Calu3 (cell line): ENCODE measurements around the gene OR4E2. TPM values are rescaled to one million over a fixed set of nuclear protein-coding genes. Genes with fewer than 3 reads are reported as not detected.

ENCODE experiments used
- Bru-seq: library from RNA; stranded (reverse); fragments of 400-500 nt; gene quantifications from one replicate; lab custom pipeline; 2021; lab: Mats Ljungman, UMichigan
- BruChase-seq, 2 experiments: library from RNA; stranded (reverse); fragments of 400-500 nt; gene quantifications; one replicate each; lab custom pipeline; 2021; lab: Mats Ljungman, UMichigan
- BruUV-seq: library from RNA; stranded (reverse); fragments of 400-500 nt; replicated peaks from 2 replicates; lab custom pipeline; 2021; lab: Mats Ljungman, UMichigan
- CTCF ChIA-PET: fragments of 300-600 bp; sonication (Branson Sonifier 250); formaldehyde crosslinking; loops from one replicate; lab custom pipeline; 2022; ENCODE audit warnings: antibody characterized with exemption; lab: Charles Lee
- DNase-seq: peaks from one replicate; pipeline ENCODE4 v3.0.0; 2022
- H3K27ac Mint-ChIP-seq: one replicate; pipeline ENCODE4 v1.8.0; 2022; ENCODE audit warnings: mixed read lengths; ENCODE audit not compliant: unreplicated experiment
- H3K27me3 Mint-ChIP-seq: one replicate; pipeline ENCODE4 v1.8.0; 2022; ENCODE audit warnings: mixed read lengths; ENCODE audit not compliant: unreplicated experiment
- H3K36me3 Mint-ChIP-seq: one replicate; pipeline ENCODE4 v1.8.0; 2022; ENCODE audit warnings: mild to moderate bottlenecking, moderate library complexity, mixed read lengths; ENCODE audit not compliant: insufficient read depth, unreplicated experiment
- H3K4me1 Mint-ChIP-seq: one replicate; pipeline ENCODE4 v1.8.0; 2022; ENCODE audit warnings: mild to moderate bottlenecking, low read depth, mixed read lengths; ENCODE audit not compliant: unreplicated experiment
- H3K4me3 Mint-ChIP-seq: one replicate; pipeline ENCODE4 v1.8.0; 2022; ENCODE audit warnings: mild to moderate bottlenecking, low read depth, moderate library complexity, mixed read lengths; ENCODE audit not compliant: unreplicated experiment
- H3K9me3 Mint-ChIP-seq: one replicate; pipeline ENCODE4 v1.8.0; 2022; ENCODE audit warnings: low read depth, mixed read lengths; ENCODE audit not compliant: unreplicated experiment
- intact Hi-C: fragments of 100-400 bp; cut with micrococcal nuclease; formaldehyde crosslinking; loops from one replicate; pipeline ENCODE4 v1.10.0; 2022; ENCODE audit not compliant: unreplicated experiment
- long read RNA-seq: library from polyadenylated mRNA; stranded (forward); transcript quantifications from one replicate; pipeline ENCODE4 v2.0.0, GENCODE V29; 2022
- total RNA-seq: library from RNA; stranded (reverse); gene quantifications from 2 replicates; pipeline ENCODE4 v1.2.3, GENCODE V29; 2022
- TF ChIP-seq, protein P1 (sequence below): fragments of 200-600 bp; IDR thresholded peaks from one replicate; pipeline ENCODE4 v1.8.0; 2022; ENCODE audit warnings: antibody characterized with exemption; ENCODE audit not compliant: unreplicated experiment

OR4E2 gene, protein sequence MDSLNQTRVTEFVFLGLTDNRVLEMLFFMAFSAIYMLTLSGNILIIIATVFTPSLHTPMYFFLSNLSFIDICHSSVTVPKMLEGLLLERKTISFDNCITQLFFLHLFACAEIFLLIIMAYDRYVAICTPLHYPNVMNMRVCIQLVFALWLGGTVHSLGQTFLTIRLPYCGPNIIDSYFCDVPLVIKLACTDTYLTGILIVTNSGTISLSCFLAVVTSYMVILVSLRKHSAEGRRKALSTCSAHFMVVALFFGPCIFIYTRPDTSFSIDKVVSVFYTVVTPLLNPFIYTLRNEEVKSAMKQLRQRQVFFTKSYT
- not detected in 2 replicates for total RNA-seq
- not detected for Bru-seq, nascent RNA
- BruChase-seq, experiment 1, labeled RNA remaining after a 6-hour chase = not detected
- not detected for BruChase-seq, experiment 2, labeled RNA remaining after a 2-hour chase
- long read RNA-seq = 0 reads

DNA sequence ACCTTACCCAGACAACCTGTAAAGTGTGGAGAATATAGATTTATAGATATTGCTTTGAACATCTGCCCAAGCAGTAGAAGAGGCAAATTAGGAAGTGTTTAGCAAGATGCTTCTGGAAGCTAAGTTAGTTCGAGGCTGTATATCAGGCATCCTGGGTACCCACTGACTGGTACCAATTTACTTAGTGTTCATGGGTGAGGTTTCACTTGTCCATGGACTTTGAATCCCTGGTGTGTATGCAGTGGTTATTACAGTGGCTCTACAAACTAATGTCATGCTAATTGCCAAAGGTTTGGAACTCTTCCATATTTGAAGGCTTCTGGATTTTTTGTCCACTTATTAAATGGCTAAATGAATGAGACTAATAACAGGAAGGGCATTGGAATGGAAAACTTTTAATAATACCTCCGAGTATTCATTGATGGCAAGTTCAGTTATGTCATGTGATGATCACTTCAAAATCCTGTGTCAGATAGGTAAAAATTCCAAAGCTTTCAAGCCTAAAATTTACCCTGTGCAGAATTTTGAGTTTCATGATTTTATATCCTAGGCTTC, at the start of gene OR4E2:
TSS of gene OR4E2 (plus strand) at position 505 of the 555 bp plus-strand sequence. CDS start 11,248 bp downstream, outside the sequence.
- DNase-seq = no peak
- Mint-ChIP-seq H3K27ac (no peak within 1 kb of the TSS), H3K4me1 (no peaks in the 10 kb centered on the region), H3K27me3 (peaks cover 43% of the 10 kb centered on the region), H3K36me3 (no peaks in the 10 kb centered on the region), H3K9me3 (no peaks in the 10 kb centered on the region), H3K4me3 (no peak within 1 kb of the TSS)
- CTCF ChIA-PET = no interaction called here
- BruUV-seq = no TSS peak
- intact Hi-C loops = no loop called here
- TF ChIP-seq, protein P1, sequence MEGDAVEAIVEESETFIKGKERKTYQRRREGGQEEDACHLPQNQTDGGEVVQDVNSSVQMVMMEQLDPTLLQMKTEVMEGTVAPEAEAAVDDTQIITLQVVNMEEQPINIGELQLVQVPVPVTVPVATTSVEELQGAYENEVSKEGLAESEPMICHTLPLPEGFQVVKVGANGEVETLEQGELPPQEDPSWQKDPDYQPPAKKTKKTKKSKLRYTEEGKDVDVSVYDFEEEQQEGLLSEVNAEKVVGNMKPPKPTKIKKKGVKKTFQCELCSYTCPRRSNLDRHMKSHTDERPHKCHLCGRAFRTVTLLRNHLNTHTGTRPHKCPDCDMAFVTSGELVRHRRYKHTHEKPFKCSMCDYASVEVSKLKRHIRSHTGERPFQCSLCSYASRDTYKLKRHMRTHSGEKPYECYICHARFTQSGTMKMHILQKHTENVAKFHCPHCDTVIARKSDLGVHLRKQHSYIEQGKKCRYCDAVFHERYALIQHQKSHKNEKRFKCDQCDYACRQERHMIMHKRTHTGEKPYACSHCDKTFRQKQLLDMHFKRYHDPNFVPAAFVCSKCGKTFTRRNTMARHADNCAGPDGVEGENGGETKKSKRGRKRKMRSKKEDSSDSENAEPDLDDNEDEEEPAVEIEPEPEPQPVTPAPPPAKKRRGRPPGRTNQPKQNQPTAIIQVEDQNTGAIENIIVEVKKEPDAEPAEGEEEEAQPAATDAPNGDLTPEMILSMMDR = no peak

DNA sequence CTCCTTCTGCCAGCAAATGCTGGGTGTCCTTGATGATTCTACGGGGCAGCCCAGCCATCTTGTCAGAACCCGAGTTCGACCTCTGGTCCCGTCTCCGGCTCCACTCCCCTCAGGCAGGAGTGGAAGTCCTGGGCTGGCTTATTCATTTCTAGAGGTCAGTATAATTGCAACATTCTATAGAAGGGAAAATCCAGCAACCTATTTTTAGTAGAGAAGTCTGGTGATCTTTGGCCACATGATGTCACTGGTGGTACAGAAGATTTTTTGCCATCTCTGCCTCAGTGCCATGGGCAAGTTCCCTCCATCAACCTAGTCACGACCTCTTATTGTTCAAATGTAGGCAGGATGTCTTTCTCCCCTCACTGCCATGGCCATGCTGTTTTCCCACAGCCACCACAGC, 41.3 kb upstream of the OR4E2 start:
- Mint-ChIP-seq H3K9me3 (no peaks in the 10 kb centered on the region), H3K4me3 (no peak overlapping the region), H3K27ac (no peak overlapping the region), H3K4me1 (no peaks in the 10 kb centered on the region), H3K36me3 (no peaks in the 10 kb centered on the region), H3K27me3 (peaks cover 32% of the 10 kb centered on the region)
- TF ChIP-seq, protein P1 = no peak
- CTCF ChIA-PET = no interaction called here
- BruUV-seq = no TSS peak
- no peak for DNase-seq
- intact Hi-C loops = no loop called here

DNA sequence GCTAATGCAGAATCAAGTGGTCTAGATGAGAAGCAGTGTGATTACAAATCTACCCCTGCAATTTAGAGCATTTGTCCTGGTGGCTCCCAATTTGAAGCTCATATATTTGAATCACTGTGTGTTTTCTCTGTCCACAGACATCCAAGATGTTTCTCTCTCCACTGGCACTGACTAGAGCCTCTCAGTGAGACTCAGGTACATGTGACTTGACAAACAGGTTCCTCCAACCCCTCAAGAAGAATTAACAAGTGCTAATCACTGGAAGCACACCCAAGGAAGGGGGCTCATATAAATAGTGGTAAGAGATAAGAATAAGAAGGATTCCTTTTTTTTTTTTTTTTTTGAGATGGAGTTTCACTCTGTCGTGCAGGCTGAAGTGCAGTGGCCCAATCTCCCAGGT, 39.4 kb upstream of the OR4E2 start:
- Mint-ChIP-seq H3K9me3 (no peaks in the 10 kb centered on the region), H3K36me3 (no peaks in the 10 kb centered on the region), H3K27me3 (peaks cover 37% of the 10 kb centered on the region), H3K27ac (no peak overlapping the region), H3K4me1 (no peaks in the 10 kb centered on the region), H3K4me3 (no peak overlapping the region)
- BruUV-seq = no TSS peak
- DNase-seq = no peak
- CTCF ChIA-PET = no interaction called here
- TF ChIP-seq, protein P1 = no peak
- intact Hi-C loops = no loop called here

DNA sequence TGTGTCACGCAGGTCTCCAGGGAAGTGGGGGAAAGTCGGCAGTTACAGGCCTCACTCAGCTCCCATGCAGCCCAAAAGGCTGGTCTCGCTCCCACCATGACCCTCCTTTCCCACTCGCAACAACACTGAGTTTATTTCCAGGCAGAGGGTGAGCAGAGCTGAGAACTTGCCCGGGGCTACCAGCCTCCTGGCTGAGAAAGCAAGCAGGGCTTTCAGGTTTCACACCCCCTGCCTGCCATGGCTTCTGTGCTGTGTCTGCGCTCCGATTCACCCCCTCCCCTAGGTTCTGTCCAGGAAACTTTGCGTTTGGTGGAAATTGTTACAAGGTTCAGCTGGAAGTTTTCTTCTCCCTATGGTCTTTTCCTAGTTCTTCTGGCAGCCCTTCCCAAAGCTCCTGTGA, 36.0 kb upstream of the OR4E2 start:
- no peak overlapping the region for H3K27ac Mint-ChIP-seq
- H3K27me3 Mint-ChIP-seq = peaks cover 43% of the 10 kb centered on the region
- DNase-seq = no peak
- H3K4me3 Mint-ChIP-seq = no peak overlapping the region
- H3K9me3 Mint-ChIP-seq = no peaks in the 10 kb centered on the region
- CTCF ChIA-PET = no interaction called here
- TF ChIP-seq, protein P1 = no peak
- H3K4me1 Mint-ChIP-seq = no peaks in the 10 kb centered on the region
- no TSS peak for BruUV-seq
- intact Hi-C loops = no loop called here
- no peaks in the 10 kb centered on the region for H3K36me3 Mint-ChIP-seq
